Testis (tissue), 2 donors: Measurements from ENCODE around the gene ANKLE1.

ENCODE experiments used
- CTCF ChIP-seq, 3 experiments: fragments of 450-650 bp in 2 of 3; fragments of 200-600 bp in 1 of 3; sonication (generic) in 1 of 3; IDR thresholded peaks; one replicate each; pipeline ENCODE4 v1.5.1; 2016 to 2019; ENCODE audit warnings: antibody characterized with exemption in 3 of 3, mild to moderate bottlenecking in 2 of 3, moderate library complexity in 1 of 3
- POLR2A ChIP-seq: fragments of 450-650 bp; IDR thresholded peaks from one replicate; pipeline ENCODE4 v1.6.1; 2017; ENCODE audit warnings: antibody characterized with exemption, mild to moderate bottlenecking, moderate library complexity

- TF ChIP-seq POLR2A (no peak), CTCF (IDR thresholded peaks at IDR 0.05) (no peak)
Observed at GRCh38 chr19:17319473-17320238, 38.0 kb downstream of the ANKLE1 start.
